ENCODE results near the gene CREB3L1. TPM values are rescaled to one million over a fixed set of nuclear protein-coding genes. Genes with fewer than 3 reads are reported as not detected.
"Not testable (repeated sequence)": the region's sequence is repeated elsewhere in the genome, so short reads cannot be mapped to it uniquely, and the experiment has no call there.

CREB3L1 gene
- total RNA-seq, 1 donor from 2014 or later, result not detected

DNA sequence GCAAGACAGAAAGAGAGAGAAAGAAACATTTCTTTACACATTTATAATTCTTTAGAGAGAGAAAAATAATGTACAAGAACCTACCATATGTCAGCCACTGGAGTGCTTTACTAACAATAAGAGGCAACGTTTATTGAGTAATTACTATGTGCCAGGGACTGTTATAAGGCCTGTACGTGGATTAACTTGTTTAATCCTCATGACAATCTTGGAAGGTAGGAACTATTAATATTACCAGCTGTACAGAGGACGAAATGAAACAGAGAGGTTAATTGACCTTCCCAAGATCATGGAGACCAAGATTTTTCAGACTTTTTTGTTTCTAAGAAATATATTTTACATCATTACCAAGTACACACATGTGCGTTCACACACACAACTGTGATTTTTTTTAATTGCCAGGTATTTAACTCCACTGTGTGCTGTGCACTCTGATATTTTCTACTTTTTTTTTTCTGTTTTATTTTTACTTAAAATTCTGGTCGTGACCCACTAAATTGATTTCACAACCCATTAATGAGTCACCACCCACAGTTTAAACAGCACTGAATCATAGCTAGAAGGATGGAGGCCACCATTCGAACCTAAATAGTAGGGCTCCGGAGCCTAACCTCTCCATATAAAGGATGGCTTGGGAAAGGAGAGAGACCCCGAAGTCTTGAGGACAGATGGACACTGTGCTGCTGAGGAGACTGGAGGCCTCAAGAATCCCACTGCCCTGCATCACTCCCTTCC, 21.4 kb downstream of the CREB3L1 start:
- intact Hi-C loops (cut with micrococcal nuclease), result no loop called here
- H3K27me3 Mint-ChIP-seq, result peaks cover 39% of the 10 kb centered on the region

DNA sequence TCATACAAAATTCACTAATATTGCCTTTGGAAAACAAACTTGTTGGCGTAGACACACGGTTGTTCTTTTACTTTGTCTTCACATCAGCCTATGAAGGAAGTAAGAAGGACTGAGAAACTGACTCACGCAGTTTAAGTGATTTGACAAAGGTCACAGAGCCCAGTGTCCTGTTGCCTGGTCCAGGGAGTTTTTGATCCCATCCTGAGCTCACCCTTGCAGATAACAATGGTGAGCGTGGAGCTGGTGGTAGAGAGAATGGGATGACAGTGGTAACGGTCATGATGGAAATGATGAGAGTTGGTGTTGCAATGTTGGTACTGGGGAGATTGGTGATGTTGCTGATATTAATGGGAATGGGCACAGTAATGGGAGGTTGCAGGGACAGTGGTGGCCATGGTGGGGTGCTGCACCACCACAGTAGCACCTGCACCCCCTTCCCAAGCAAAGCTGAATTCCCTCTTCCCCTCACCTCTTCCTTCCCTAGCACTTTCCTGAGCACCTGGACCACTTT, 22.0 kb downstream of the CREB3L1 start:
- ChIA-PET CTCF (no interaction called here), POLR2A (interaction anchor here (0.6 kb wide), 1 partner anchor 37 kb away, joined by 3 read pairs; no protein-coding TSS in a partner anchor)
- Mint-ChIP-seq H3K27me3 (peaks cover 35% of the 10 kb centered on the region), H3K4me1 (peaks cover 14% of the 10 kb centered on the region), H3K9me3 (no peaks in the 10 kb centered on the region), H3K27ac (no peak overlapping the region), H3K36me3 (ENCODE audit: low read depth) (no peaks in the 10 kb centered on the region), H3K4me3 (no peak overlapping the region)
- TF ChIP-seq CTCF (IDR thresholded peaks at IDR 0.05), result no peak
- DNase-seq (no peak), ATAC-seq (ENCODE audit: low read depth) (no peak)
- intact Hi-C loops (cut with micrococcal nuclease), result no loop called here

More for the DNA sequence above, 21.4 kb downstream of the CREB3L1 start:
- DNase-seq (no peak), ATAC-seq (ENCODE audit: low read depth) (no peak)
- ChIA-PET POLR2A (no interaction called here), CTCF (no interaction called here)
- H3K36me3 Mint-ChIP-seq (ENCODE audit: low read depth), result no peaks in the 10 kb centered on the region
- no peaks in the 10 kb centered on the region for H3K9me3 Mint-ChIP-seq
- no peak overlapping the region for H3K4me3 Mint-ChIP-seq
- TF ChIP-seq CTCF (IDR thresholded peaks at IDR 0.05), result no peak
- H3K27ac Mint-ChIP-seq, result no peak overlapping the region
- H3K4me1 Mint-ChIP-seq, result peaks cover 14% of the 10 kb centered on the region

GRCh38 chr11:46300270-46300669, 22.8 kb downstream of the CREB3L1 start:
- Mint-ChIP-seq H3K36me3 (ENCODE audit: low read depth) (no peaks in the 10 kb centered on the region), H3K4me1 (peaks cover 12% of the 10 kb centered on the region), H3K27ac (no peak overlapping the region), H3K9me3 (no peaks in the 10 kb centered on the region), H3K4me3 (no peak overlapping the region), H3K27me3 (peaks cover 35% of the 10 kb centered on the region)
- no peak for DNase-seq
- POLR2A ChIA-PET, result no interaction called here
- CTCF ChIA-PET, result no interaction called here
- TF ChIP-seq CTCF (IDR thresholded peaks at IDR 0.05), result no peak
- ATAC-seq (ENCODE audit: low read depth), result no peak
- intact Hi-C loops (cut with micrococcal nuclease), result loop anchor here (10.0 kb wide), 1 partner anchor 175 kb away; the partner anchor contains the start of gene PHF21A

DNA sequence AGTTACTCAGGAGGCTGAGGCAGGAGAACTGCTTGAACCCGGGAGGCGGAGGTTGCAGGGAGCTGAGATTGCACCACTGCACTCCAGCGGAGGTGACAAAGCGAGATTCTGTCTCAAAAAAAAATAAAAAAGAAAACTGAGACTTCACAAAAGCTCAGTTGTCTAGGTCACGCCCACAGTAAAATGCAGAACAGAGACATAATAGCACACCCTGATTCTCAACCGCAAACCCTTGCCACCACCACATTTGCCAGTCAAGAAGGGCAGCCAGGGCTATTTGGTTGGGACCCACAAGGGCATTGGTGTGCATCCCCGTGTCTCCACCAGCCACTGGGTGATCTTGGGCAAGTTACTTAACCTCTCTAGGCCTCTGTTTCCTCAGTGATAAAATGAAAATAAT, 25.4 kb downstream of the CREB3L1 start:
- H3K4me1 Mint-ChIP-seq, result peaks cover 6% of the 10 kb centered on the region
- no peak for DNase-seq
- ChIA-PET CTCF (no interaction called here), POLR2A (no interaction called here)
- no peak for TF ChIP-seq CTCF (IDR thresholded peaks at IDR 0.05)
- H3K9me3 Mint-ChIP-seq, result no peaks in the 10 kb centered on the region
- H3K27me3 Mint-ChIP-seq, result peaks cover 22% of the 10 kb centered on the region
- H3K27ac Mint-ChIP-seq, result no peak overlapping the region
- no peaks in the 10 kb centered on the region for H3K36me3 Mint-ChIP-seq (ENCODE audit: low read depth)
- H3K4me3 Mint-ChIP-seq, result no peak overlapping the region
- intact Hi-C loops (cut with micrococcal nuclease), result loop anchor here (10.0 kb wide), 1 partner anchor 178 kb away; the partner anchor contains the start of gene PHF21A
- ATAC-seq (ENCODE audit: low read depth), result peak; percentile 93

DNA sequence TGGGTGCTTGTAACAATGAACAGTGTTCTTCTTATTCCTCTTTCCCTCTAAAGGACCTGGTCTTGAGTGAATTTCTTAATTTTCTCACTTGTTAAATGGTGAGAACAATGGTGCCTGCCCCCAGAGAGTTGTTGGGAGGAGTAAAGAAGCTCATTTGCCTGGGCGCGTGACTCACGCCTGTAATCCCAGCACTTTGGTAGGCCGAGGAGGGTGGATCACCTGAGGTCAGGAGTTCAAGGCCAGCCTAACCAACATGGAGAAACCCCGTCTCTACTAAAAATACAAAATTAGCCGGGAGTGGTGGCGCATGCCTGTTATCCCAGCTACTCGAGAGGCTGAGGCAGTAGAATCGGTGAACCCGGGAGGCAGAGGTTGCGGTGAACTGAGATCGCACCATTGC, 26.6 kb downstream of the CREB3L1 start:
- not testable (repeated sequence) for H3K4me3 Mint-ChIP-seq; ATAC-seq (ENCODE audit: low read depth)
- intact Hi-C loops (cut with micrococcal nuclease), result loop anchor here (10.0 kb wide), 1 partner anchor 179 kb away; the partner anchor contains the start of gene PHF21A

More for the DNA sequence above, 26.6 kb downstream of the CREB3L1 start:
- DNase-seq; H3K9me3 Mint-ChIP-seq; H3K36me3 Mint-ChIP-seq (ENCODE audit: low read depth); H3K27ac Mint-ChIP-seq; H3K4me1 Mint-ChIP-seq: not testable (repeated sequence)
- ChIA-PET CTCF (interaction anchor here (1.7 to 1.8 kb wide), 2 partner anchors 9 to 64 kb away, joined by 3 to 6 read pairs; no protein-coding TSS in a partner anchor), POLR2A (interaction anchor here (1.2 kb wide), 1 partner anchor 61 kb away, joined by 3 read pairs; no protein-coding TSS in a partner anchor)
- peaks cover 20% of the 10 kb centered on the region for H3K27me3 Mint-ChIP-seq
